HG02885 (cell line): ENCODE data around the gene FGA.

ENCODE experiments used
- ATAC-seq: cut with Tn5 transposase; IDR thresholded peaks from one replicate; pipeline ENCODE4 v1.9.1; 2021; ENCODE audit warnings: mild to moderate bottlenecking; ENCODE audit not compliant: unreplicated experiment, poor library complexity

FGA gene

GRCh38 chr4:154583677-154584076 lies 6.9 kb downstream of the FGA start:
- ATAC-seq: no peak

GRCh38 chr4:154583230-154583629 lies 7.3 kb downstream of the FGA start:
- no peak for ATAC-seq

GRCh38 chr4:154582723-154583122 lies 7.8 kb downstream of the FGA start:
- ATAC-seq: no peak

- no peak for ATAC-seq
Measured at GRCh38 chr4:154579927-154580326, 10.6 kb downstream of the FGA start.

- no peak for ATAC-seq
Measured at GRCh38 chr4:154578919-154579318, 11.6 kb downstream of the FGA start.

GRCh38 chr4:154577324-154577723 lies 13.2 kb downstream of the FGA start:
- no peak for ATAC-seq

- ATAC-seq: no peak
Measured at GRCh38 chr4:154574311-154574710, 16.2 kb downstream of the FGA start.

DNA sequence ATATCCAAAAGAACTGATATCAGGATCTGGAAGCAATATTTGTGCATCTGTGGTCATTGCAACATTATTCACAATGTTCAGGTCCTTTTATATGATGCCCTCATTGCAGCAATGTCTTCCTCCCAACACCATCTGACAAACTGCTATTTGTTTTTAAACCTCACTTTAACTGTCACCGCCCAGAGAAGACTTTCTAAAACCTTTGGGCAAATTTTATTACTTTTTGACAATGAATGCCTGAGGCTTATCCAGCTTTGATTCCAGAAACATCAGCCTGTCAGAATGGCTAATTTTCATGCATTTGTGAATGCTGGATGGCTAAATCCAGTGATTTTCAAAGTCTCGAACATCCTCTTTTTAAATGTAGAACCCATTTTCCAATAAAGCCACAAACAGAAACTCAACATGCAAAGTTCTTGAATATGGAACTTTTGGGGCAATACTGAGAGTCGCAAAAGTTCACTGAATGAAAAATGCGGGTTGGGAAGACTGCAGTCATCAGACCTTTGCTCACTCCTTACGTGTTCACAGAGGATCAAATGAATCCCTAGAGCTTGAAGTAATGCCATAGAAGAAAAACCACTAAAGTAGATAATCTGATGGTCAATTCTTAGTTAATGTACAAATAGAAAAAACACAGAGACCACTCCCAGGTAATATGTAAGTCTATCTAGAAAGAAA lies 17.2 kb downstream of the FGA start:
- ATAC-seq: no peak

GRCh38 chr4:154569584-154569983 lies 21.0 kb downstream of the FGA start:
- no peak for ATAC-seq

DNA sequence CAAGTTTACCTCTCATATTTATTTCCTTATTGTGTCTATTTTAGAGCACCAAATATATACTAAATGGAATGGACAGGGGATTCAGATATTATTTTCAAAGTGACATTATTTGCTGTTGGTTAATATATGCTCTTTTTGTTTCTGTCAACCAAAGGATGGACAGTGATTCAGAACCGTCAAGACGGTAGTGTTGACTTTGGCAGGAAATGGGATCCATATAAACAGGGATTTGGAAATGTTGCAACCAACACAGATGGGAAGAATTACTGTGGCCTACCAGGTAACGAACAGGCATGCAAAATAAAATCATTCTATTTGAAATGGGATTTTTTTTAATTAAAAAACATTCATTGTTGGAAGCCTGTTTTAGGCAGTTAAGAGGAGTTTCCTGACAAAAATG lies 21.5 kb downstream of the FGA start:
- no peak for ATAC-seq

GRCh38 chr4:154566639-154567204 lies 23.8 kb downstream of the FGA start:
- no peak for ATAC-seq

GRCh38 chr4:154565704-154566103 lies 24.8 kb downstream of the FGA start:
- no peak for ATAC-seq

DNA sequence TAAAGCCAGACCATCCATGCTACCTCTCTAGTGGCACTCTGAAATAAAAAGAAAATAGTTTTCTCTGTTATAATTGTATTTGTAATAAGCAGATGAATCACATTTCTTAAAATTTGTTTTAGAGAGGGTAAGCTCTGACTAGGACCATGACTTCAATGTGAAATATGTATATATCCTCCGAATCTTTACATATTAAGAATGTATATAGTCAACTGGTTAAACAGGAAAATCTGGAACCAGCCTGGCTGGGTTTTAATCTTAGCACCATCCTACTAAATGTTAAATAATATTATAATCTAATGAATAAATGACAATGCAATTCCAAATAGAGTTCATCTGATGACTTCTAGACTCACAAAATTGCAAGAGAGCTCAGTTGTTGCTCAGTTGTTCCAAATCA lies 26.2 kb downstream of the FGA start:
- no peak for ATAC-seq

- ATAC-seq: no peak
Measured at GRCh38 chr4:154562697-154563254, 27.8 kb downstream of the FGA start, which contains the start of gene FGB. FGB (plus strand) TSS chr4:154563011; CDS start chr4:154563019, 8 bp downstream.

- ATAC-seq: no peak
Measured at GRCh38 chr4:154560824-154561231, 29.7 kb downstream of the FGA start.

- no peak for ATAC-seq
Measured at GRCh38 chr4:154560419-154560801, 30.1 kb downstream of the FGA start.

- ATAC-seq: peak; percentile 90
Measured at GRCh38 chr4:154559494-154560418, 30.8 kb downstream of the FGA start.

DNA sequence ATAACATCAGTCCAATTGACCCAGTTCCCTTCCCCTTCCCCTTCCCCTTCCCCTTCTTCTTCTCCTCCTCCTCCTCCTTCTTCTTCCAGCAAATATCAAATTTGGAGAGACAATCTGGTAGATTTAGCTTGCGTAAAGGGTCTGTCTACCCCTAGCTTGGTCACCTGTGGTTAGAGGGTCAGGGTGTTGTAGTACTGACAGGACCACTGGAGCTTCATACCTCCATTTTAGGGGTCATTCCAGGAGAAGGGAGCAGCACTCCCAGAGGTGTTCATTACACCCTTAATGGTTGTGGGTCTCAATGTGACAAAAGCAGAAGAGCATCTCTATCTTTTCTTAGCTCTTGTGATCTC lies 31.4 kb downstream of the FGA start:
- ATAC-seq: peak; percentile 32

- ATAC-seq: peak; percentile 52
Measured at GRCh38 chr4:154551872-154552686, 38.5 kb downstream of the FGA start.
